T1000 (cell line): ENCODE measurements around the gene MUCL3.
"Not testable (repeated sequence)": the region's sequence is repeated elsewhere in the genome, so short reads cannot be mapped to it uniquely, and the experiment has no call there.

ENCODE experiments used
- DNase-seq: peaks from one replicate; lab custom pipeline; 2025; ENCODE audit warnings: mixed read lengths; lab: John Stamatoyannopoulos, UW

MUCL3 gene

GRCh38 chr6:30944051-30944450 is 3.3 kb downstream of the MUCL3 start:
- DNase-seq = no peak

GRCh38 chr6:30945281-30945680 is 4.5 kb downstream of the MUCL3 start:
- no peak for DNase-seq

GRCh38 chr6:30947231-30947630 is 6.5 kb downstream of the MUCL3 start:
- no peak for DNase-seq

GRCh38 chr6:30948811-30949210 is 8.0 kb downstream of the MUCL3 start:
- DNase-seq = no peak

- DNase-seq = no peak
Measured at GRCh38 chr6:30951907-30952469, 11.2 kb downstream of the MUCL3 start.

GRCh38 chr6:30954631-30955366 is 14.0 kb downstream of the MUCL3 start:
- no peak for DNase-seq

GRCh38 chr6:30955367-30956042 is 14.7 kb downstream of the MUCL3 start:
- DNase-seq = no peak

GRCh38 chr6:30957716-30958115 is 16.9 kb downstream of the MUCL3 start:
- DNase-seq = no peak

- no peak for DNase-seq
Measured at GRCh38 chr6:30960907-30961673, 20.3 kb downstream of the MUCL3 start.

- DNase-seq = no peak
Measured at GRCh38 chr6:30962716-30963115, 21.9 kb downstream of the MUCL3 start.

- DNase-seq = no peak
Measured at GRCh38 chr6:30963641-30964040, 22.9 kb downstream of the MUCL3 start.

GRCh38 chr6:30964075-30964474 is 23.3 kb downstream of the MUCL3 start:
- DNase-seq = no peak

GRCh38 chr6:30965140-30965601 is 24.4 kb downstream of the MUCL3 start:
- DNase-seq = no peak

- DNase-seq = no peak
Measured at GRCh38 chr6:30966154-30966553, 25.4 kb downstream of the MUCL3 start.

- DNase-seq = not testable (repeated sequence)
Measured at GRCh38 chr6:30969171-30969570, 28.4 kb downstream of the MUCL3 start.

- DNase-seq = no peak
Measured at GRCh38 chr6:30970946-30971345, 30.2 kb downstream of the MUCL3 start.

GRCh38 chr6:30972816-30973215 is 32.0 kb downstream of the MUCL3 start:
- DNase-seq = no peak

GRCh38 chr6:30974490-30975252 is 33.9 kb downstream of the MUCL3 start:
- no peak for DNase-seq

GRCh38 chr6:30979141-30979540 is 38.4 kb downstream of the MUCL3 start:
- DNase-seq = no peak

GRCh38 chr6:30979690-30980089 is 38.9 kb downstream of the MUCL3 start:
- DNase-seq = no peak

GRCh38 chr6:30981942-30982772 is 41.4 kb downstream of the MUCL3 start:
- no peak for DNase-seq
